Measurements from ENCODE around the gene CABP4. TPM values are rescaled to one million over a fixed set of nuclear protein-coding genes. Genes with fewer than 3 reads are reported as not detected.

The CABP4 gene
- total RNA-seq, 4 donors from 2014 or later, result 0.67 to 1.9 TPM; not detected in 2

DNA sequence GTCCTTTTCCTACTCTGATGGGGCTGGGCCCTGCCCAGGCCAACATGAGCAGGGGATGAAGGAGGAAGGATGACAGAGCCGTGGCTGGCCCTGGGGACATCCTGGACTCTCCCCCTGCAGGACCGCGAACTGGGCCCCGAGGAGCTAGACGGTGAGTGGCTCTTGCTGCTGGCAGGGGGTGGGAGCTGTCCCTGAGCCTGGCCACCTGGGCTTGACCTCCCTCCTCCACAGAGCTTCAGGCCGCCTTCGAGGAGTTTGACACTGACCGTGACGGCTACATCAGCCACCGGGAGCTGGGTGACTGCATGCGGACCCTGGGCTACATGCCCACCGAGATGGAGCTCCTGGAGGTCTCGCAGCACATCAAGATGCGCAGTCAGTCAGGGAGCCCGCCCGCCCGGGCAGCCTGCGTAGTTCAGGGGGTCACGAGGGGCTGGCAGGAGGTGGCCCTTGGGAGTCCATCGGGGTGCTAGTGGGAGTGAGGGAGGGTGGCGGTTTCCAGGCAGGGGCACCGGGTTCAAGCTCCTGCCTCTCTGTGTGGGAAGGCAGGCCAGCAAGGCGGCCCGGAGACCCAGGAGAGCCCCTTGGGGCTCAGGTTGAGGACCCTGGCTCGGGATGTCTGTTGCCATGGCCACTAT, 1.0 kb downstream of the CABP4 start:
- Histone ChIP-seq H3K4me1 (no peaks in the 10 kb centered on the region), H3K27me3 (no peaks in the 10 kb centered on the region), H3K27ac (no peak overlapping the region), H3K36me3 (no peaks in the 10 kb centered on the region), H3K4me3 (no peak overlapping the region), H3K9me3 (no peaks in the 10 kb centered on the region)
- peak in 1 of 2 donors; percentile 14 for DNase-seq
- intact Hi-C loops (cut with DNase I; ENCODE audit: low total_unique reads), result no loop called here
- no peak for TF ChIP-seq POLR2A (IDR thresholded peaks at IDR 0.05)
- TF ChIP-seq, protein P1, sequence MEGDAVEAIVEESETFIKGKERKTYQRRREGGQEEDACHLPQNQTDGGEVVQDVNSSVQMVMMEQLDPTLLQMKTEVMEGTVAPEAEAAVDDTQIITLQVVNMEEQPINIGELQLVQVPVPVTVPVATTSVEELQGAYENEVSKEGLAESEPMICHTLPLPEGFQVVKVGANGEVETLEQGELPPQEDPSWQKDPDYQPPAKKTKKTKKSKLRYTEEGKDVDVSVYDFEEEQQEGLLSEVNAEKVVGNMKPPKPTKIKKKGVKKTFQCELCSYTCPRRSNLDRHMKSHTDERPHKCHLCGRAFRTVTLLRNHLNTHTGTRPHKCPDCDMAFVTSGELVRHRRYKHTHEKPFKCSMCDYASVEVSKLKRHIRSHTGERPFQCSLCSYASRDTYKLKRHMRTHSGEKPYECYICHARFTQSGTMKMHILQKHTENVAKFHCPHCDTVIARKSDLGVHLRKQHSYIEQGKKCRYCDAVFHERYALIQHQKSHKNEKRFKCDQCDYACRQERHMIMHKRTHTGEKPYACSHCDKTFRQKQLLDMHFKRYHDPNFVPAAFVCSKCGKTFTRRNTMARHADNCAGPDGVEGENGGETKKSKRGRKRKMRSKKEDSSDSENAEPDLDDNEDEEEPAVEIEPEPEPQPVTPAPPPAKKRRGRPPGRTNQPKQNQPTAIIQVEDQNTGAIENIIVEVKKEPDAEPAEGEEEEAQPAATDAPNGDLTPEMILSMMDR (IDR thresholded peaks at IDR 0.05), result no peak

DNA sequence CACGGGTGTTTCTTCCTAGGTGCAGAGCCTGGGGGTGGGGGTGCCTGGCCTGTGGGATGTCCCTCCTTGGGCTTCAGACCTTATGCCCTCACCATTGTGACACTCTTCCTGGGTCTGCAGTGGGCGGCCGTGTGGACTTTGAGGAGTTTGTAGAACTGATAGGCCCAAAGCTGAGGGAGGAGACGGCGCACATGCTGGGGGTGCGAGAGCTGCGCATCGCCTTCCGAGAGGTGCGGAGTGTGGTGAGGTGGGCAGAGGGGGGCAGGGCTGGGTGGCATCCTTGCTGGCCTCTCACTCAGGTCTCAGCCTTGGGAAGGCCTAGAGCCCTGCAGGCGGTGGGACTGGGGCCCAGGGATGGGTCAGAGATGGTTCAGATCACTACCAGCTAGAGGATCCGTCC, 2.3 kb downstream of the CABP4 start:
- Histone ChIP-seq H3K4me1 (no peaks in the 10 kb centered on the region), H3K9me3 (no peaks in the 10 kb centered on the region), H3K4me3 (no peak overlapping the region), H3K36me3 (no peaks in the 10 kb centered on the region), H3K27me3 (no peaks in the 10 kb centered on the region), H3K27ac (no peak overlapping the region)
- intact Hi-C loops (cut with DNase I; ENCODE audit: low total_unique reads), result no loop called here
- no peak for TF ChIP-seq POLR2A (IDR thresholded peaks at IDR 0.05)
- TF ChIP-seq, protein P1 (IDR thresholded peaks at IDR 0.05), result no peak
- no peak for DNase-seq

DNA sequence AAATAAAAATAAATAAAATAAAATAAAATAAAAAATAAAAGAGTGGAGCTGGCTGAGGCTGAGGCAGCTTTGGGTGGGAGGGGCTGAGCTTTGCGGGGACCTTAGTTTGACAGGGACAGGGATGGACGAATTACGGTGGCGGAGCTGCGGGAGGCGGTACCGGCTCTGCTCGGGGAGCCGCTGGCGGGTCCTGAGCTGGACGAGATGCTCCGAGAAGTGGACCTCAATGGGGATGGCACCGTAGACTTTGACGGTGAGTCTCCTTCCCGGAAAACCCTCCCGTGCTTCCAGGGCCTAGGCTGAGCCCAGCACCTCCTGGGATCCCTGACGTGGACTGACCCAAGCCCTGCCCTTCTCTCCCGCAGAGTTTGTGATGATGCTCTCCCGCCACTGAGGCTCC, 3.1 kb downstream of the CABP4 start:
- no peaks in the 10 kb centered on the region for H3K27me3 ChIP-seq
- no peak for TF ChIP-seq POLR2A (IDR thresholded peaks at IDR 0.05)
- TF ChIP-seq, protein P1 (IDR thresholded peaks at IDR 0.05), result no peak
- DNase-seq, result no peak
- H3K4me1 ChIP-seq, result no peaks in the 10 kb centered on the region
- H3K9me3 ChIP-seq, result no peaks in the 10 kb centered on the region
- no peaks in the 10 kb centered on the region for H3K36me3 ChIP-seq
- intact Hi-C loops (cut with DNase I; ENCODE audit: low total_unique reads), result no loop called here
- H3K4me3 ChIP-seq, result no peak overlapping the region
- no peak overlapping the region for H3K27ac ChIP-seq

DNA sequence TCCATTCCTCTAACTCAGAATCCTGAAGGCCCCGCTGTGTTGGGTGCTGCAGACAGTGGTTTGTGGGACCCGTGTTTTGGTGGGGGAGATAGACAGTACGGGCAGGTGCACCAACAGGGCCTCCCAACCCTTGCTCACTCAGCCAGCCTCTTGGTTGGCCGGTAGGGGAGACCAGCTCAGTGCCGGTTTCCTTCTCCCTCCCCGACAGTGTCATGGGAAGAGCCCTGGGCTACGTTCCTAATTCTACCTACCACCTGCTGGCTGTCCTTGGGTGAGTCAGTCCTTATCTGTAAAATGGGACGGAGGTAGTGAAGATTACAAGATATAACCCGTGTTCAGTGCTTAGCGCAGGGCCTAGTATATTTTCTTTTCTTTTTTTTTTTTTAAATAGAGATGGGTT, 8.0 kb downstream of the CABP4 start:
- intact Hi-C loops (cut with DNase I; ENCODE audit: low total_unique reads), result no loop called here
- Histone ChIP-seq H3K9me3 (no peaks in the 10 kb centered on the region), H3K27me3 (no peaks in the 10 kb centered on the region), H3K4me3 (no peak overlapping the region), H3K4me1 (peaks cover 0 to 3% of the 10 kb centered on the region in 2 donors), H3K27ac (peak overlapping the region in 1 of 2 donors; percentile 90), H3K36me3 (no peaks in the 10 kb centered on the region)
- DNase-seq, result no peak
- TF ChIP-seq POLR2A (IDR thresholded peaks at IDR 0.05), result no peak
- TF ChIP-seq, protein P1 (IDR thresholded peaks at IDR 0.05), result no peak

DNA sequence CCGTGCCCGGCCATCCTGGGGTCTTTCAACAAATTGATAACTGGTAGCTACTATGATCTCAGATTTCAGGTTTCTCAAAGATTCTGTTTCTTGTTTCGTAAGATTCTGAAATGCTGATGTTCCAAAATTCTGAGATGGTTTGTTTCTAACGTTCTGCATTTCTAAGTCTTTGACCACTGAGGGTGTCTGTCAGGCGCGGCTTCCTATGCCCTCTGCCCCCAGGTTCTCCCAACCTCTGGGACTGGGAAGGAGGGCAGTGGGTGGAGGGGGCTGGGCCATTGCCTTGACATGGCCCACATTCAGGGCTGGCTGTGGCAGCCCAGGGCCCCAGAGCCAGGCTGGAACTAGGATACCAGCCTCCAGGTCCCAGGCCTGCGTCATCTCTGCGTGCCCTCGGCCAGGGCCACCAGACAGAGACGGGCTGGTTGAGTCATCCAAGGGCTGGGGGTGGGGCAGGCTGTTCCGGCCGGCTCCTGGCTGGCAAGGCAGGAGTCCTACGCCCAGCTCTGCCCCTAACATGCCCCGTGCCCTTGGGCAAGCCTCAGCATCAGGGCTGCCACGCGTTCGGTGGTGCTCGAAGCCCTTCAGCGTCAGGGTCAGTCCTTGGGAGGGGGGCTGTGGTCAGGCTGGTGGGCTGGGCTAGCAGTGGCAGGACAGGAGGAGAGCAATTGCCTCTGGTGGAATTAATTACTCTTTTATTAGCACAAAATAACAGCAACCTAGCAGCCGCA, 8.7 kb downstream of the CABP4 start:
- Histone ChIP-seq H3K4me1 (peaks cover 0 to 6% of the 10 kb centered on the region in 2 donors), H3K36me3 (no peaks in the 10 kb centered on the region), H3K9me3 (no peaks in the 10 kb centered on the region), H3K4me3 (peak overlapping the region; percentile 24 to 40), H3K27me3 (no peaks in the 10 kb centered on the region), H3K27ac (peak overlapping the region; percentile 86 to 90)
- TF ChIP-seq POLR2A (IDR thresholded peaks at IDR 0.05), result no peak
- TF ChIP-seq, protein P1 (IDR thresholded peaks at IDR 0.05), result no peak
- DNase-seq, result peak; percentile 46 to 50
- intact Hi-C loops (cut with DNase I; ENCODE audit: low total_unique reads), result no loop called here

All from uterus (tissue), 4 donors.